Measurements from ENCODE around the gene HSF2BP.

HSF2BP gene

GRCh38 chr21:43648171-43648570, 11.1 kb downstream of the HSF2BP start:
- no peak for DNase-seq

- DNase-seq = peak; percentile 93
Observed at GRCh38 chr21:43646550-43647260, 12.6 kb downstream of the HSF2BP start.

- DNase-seq = no peak
Observed at GRCh38 chr21:43645976-43646375, 13.3 kb downstream of the HSF2BP start.

- peak; percentile 64 for DNase-seq
Observed at GRCh38 chr21:43645136-43645891, 14.0 kb downstream of the HSF2BP start.

- no peak for DNase-seq
Observed at GRCh38 chr21:43644609-43645008, 14.7 kb downstream of the HSF2BP start.

- no peak for DNase-seq
Observed at GRCh38 chr21:43644071-43644470, 15.2 kb downstream of the HSF2BP start.

- DNase-seq = peak; percentile 47
Observed at GRCh38 chr21:43643193-43643592, 16.1 kb downstream of the HSF2BP start.

GRCh38 chr21:43640400-43640799, 18.9 kb downstream of the HSF2BP start:
- DNase-seq = no peak

GRCh38 chr21:43639470-43640353, 19.6 kb downstream of the HSF2BP start:
- no peak for DNase-seq

- DNase-seq = no peak
Observed at GRCh38 chr21:43637530-43638158, 21.6 kb downstream of the HSF2BP start.

GRCh38 chr21:43635436-43635835, 23.9 kb downstream of the HSF2BP start:
- DNase-seq = no peak

GRCh38 chr21:43634618-43635017, 24.7 kb downstream of the HSF2BP start:
- no peak for DNase-seq

- DNase-seq = no peak
Observed at GRCh38 chr21:43632373-43632905, 26.8 kb downstream of the HSF2BP start.

- DNase-seq = no peak
Observed at GRCh38 chr21:43631411-43632107, 27.7 kb downstream of the HSF2BP start.

GRCh38 chr21:43627527-43627926, 31.8 kb downstream of the HSF2BP start:
- DNase-seq = no peak

- DNase-seq = no peak
Observed at GRCh38 chr21:43626390-43626789, 32.9 kb downstream of the HSF2BP start.

- no peak for DNase-seq
Observed at GRCh38 chr21:43624339-43624738, 34.9 kb downstream of the HSF2BP start.

- no peak for DNase-seq
Observed at GRCh38 chr21:43623588-43623987, 35.7 kb downstream of the HSF2BP start.

GRCh38 chr21:43622796-43623195, 36.5 kb downstream of the HSF2BP start:
- no peak for DNase-seq

GRCh38 chr21:43619856-43620255, 39.4 kb downstream of the HSF2BP start:
- DNase-seq = no peak

- no peak for DNase-seq
Observed at GRCh38 chr21:43619344-43619743, 39.9 kb downstream of the HSF2BP start.

GRCh38 chr21:43618940-43619339, 40.3 kb downstream of the HSF2BP start:
- DNase-seq = no peak
